Endothelial cell (in vitro differentiated cells): ENCODE results near the gene C2. TPM values are rescaled to one million over a fixed set of nuclear protein-coding genes. Genes with fewer than 3 reads are reported as not detected.

Experiments used
- DNase-seq: peaks from one replicate; pipeline ENCODE4 v3.0.0; 2021; ENCODE audit warnings: low spot score
- H3K27ac Mint-ChIP-seq: one replicate; pipeline ENCODE4 v1.8.0; 2021; ENCODE audit warnings: mixed read lengths, inconsistent platforms; ENCODE audit not compliant: unreplicated experiment
- H3K27me3 Mint-ChIP-seq: one replicate; pipeline ENCODE4 v1.8.0; 2021; ENCODE audit warnings: mild to moderate bottlenecking, moderate library complexity, mixed read lengths, inconsistent platforms; ENCODE audit not compliant: unreplicated experiment
- H3K36me3 Mint-ChIP-seq: one replicate; pipeline ENCODE4 v1.8.0; 2021; ENCODE audit warnings: mild to moderate bottlenecking, low read depth, mixed read lengths, inconsistent platforms; ENCODE audit not compliant: unreplicated experiment
- H3K4me1 Mint-ChIP-seq: one replicate; pipeline ENCODE4 v1.8.0; 2021; ENCODE audit warnings: mild to moderate bottlenecking, mixed read lengths, inconsistent platforms; ENCODE audit not compliant: unreplicated experiment
- H3K4me3 Mint-ChIP-seq: one replicate; pipeline ENCODE4 v1.8.0; 2021; ENCODE audit warnings: mild to moderate bottlenecking, mixed read lengths, inconsistent platforms; ENCODE audit not compliant: unreplicated experiment
- H3K9me3 Mint-ChIP-seq: one replicate; pipeline ENCODE4 v1.8.0; 2021; ENCODE audit warnings: mixed read lengths, inconsistent platforms; ENCODE audit not compliant: unreplicated experiment
- total RNA-seq: library from RNA; stranded (reverse); fragmentation: NEBNext Ultra II Directional; extraction: Animal tissue kit (Norgen Biotek cat#: 25700); gene quantifications from one replicate; pipeline ENCODE4 v1.2.1, GENCODE V29; 2021; ENCODE audit not compliant: unreplicated experiment
- TF ChIP-seq, protein P1 (sequence below): fragments of 200-600 bp; sonication (generic); IDR thresholded peaks from one replicate; pipeline ENCODE4 v1.5.0; 2021; ENCODE audit warnings: antibody characterized with exemption; ENCODE audit not compliant: unreplicated experiment

C2 gene
- total RNA-seq, 1 donor from 2014 or later, result 0.82 TPM

DNA sequence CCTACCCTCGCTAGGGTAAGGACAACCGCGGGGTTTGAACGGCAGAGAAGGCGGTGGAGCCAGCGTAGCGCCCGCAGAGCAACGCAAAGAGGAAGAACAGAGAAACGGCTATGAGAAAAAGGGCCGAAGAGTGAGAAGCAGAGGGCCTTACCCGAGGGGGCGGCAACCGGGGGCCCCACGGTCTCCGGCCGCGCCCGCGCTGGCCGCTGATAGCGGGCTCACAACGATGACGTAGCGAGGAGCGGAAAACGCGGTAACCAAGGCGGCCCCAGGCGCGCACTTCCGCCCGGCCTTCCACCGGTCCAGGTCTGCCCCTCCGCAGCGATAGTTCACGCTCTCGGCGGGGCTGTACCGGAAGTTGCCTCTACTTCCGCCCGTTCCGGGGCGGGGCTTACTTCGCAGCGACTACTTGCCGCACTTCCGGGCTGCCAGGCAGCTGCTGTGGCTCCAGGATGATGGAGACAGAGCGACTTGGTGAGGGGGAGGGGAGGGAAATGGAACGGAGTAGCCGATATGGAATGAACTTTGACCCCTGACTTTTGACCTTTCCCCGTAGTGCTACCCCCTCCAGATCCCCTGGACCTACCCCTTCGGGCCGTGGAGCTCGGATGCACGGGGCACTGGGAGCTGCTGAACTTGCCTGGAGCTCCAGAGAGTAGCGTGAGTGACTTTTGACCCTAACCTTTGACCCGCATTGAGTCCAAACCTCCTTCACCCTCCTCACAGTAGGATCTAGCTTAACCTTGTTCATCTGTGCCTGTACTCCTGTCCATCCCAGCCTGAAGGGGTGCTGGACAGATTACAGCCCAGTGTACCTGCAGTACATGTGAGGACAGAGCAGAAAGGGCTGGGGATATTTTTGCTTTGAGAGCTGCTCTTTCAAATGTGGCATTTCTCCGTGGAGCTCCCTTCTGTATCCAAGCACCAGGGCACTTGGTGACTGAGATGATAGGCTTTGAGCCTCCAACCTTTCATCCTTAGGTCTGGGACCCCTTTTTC lies 31.5 kb downstream of the C2 start, which contains the start of the genes NELFE and SKIC2:
Gene NELFE, minus strand, starts transcription at position 231 of the 999 bp plus-strand sequence. CDS start 525 bp downstream, outside the sequence.
Gene SKIC2, plus strand, starts transcription at position 435 of the 999 bp plus-strand sequence. Its CDS starts 18 bp downstream, at position 453.
- Mint-ChIP-seq H3K4me1 (peaks cover 14% of the 10 kb centered on the region), H3K4me3 (peak within 1 kb of the TSS; percentile 98), H3K27me3 (peaks cover 9% of the 10 kb centered on the region), H3K27ac (peak within 1 kb of the TSS; percentile 96), H3K36me3 (peaks cover 33% of the 10 kb centered on the region), H3K9me3 (no peaks in the 10 kb centered on the region)
- TF ChIP-seq, protein P1, sequence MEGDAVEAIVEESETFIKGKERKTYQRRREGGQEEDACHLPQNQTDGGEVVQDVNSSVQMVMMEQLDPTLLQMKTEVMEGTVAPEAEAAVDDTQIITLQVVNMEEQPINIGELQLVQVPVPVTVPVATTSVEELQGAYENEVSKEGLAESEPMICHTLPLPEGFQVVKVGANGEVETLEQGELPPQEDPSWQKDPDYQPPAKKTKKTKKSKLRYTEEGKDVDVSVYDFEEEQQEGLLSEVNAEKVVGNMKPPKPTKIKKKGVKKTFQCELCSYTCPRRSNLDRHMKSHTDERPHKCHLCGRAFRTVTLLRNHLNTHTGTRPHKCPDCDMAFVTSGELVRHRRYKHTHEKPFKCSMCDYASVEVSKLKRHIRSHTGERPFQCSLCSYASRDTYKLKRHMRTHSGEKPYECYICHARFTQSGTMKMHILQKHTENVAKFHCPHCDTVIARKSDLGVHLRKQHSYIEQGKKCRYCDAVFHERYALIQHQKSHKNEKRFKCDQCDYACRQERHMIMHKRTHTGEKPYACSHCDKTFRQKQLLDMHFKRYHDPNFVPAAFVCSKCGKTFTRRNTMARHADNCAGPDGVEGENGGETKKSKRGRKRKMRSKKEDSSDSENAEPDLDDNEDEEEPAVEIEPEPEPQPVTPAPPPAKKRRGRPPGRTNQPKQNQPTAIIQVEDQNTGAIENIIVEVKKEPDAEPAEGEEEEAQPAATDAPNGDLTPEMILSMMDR, result no peak
- DNase-seq, result peak; percentile 94

DNA sequence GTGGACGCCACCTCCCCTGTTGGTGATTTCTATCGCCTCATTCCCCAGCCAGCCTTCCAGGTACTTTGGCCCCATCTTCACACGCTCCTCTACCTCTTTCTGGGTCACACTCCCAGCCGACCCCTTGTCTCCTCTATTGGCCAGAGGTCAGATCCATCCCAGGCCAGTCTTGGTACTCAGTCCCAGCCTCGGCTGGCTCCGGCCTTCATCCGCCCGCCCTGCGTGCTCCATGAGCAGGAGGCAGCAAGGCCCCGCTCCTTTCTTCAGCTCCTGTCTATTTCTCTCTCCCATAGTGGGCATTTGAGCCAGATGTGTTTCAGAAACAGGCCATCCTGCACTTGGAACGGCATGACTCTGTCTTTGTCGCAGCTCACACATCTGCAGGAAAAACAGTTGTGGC lies 34.1 kb downstream of the C2 start:
- TF ChIP-seq, protein P1, result no peak
- peaks cover 14% of the 10 kb centered on the region for H3K4me1 Mint-ChIP-seq
- H3K27me3 Mint-ChIP-seq, result peaks cover 9% of the 10 kb centered on the region
- H3K27ac Mint-ChIP-seq, result peak overlapping the region; percentile 40
- peak overlapping the region; percentile 65 for H3K4me3 Mint-ChIP-seq
- H3K36me3 Mint-ChIP-seq, result peaks cover 26% of the 10 kb centered on the region
- no peaks in the 10 kb centered on the region for H3K9me3 Mint-ChIP-seq
- no peak for DNase-seq

DNA sequence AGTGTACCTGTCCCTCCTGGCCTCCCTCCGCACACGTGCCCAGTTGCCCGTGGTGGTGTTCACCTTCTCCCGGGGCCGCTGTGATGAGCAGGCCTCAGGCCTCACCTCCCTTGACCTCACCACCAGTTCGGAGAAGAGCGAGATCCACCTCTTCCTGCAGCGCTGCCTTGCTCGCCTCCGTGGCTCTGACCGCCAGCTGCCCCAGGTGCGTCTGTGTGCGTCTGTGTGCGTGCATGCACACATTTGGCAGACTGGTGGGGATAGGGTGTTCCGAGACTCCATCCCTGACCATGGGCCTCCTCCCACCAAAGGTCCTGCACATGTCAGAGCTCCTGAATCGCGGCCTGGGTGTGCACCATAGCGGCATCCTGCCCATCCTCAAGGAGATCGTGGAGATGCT lies 36.4 kb downstream of the C2 start:
- H3K4me1 Mint-ChIP-seq, result peaks cover 6% of the 10 kb centered on the region
- no peak overlapping the region for H3K4me3 Mint-ChIP-seq
- DNase-seq, result no peak
- peaks cover 33% of the 10 kb centered on the region for H3K36me3 Mint-ChIP-seq
- H3K9me3 Mint-ChIP-seq, result no peaks in the 10 kb centered on the region
- TF ChIP-seq, protein P1, result no peak
- H3K27ac Mint-ChIP-seq, result no peak overlapping the region
- peaks cover 10% of the 10 kb centered on the region for H3K27me3 Mint-ChIP-seq

DNA sequence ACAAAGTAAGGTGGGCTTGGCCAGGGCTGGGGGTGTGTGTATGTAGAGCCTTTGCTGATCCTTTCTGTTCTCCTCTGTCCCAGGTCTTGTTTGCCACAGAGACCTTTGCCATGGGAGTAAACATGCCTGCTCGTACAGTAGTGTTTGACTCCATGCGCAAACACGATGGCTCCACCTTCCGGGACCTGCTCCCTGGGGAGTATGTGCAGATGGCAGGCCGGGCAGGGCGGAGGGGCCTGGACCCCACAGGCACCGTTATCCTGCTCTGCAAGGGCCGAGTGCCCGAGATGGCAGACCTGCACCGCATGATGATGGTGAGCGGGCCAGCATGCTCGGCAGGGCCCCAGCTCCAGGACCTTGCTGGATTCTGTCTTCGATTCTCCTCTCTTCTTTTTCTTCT lies 38.2 kb downstream of the C2 start:
- no peaks in the 10 kb centered on the region for H3K9me3 Mint-ChIP-seq
- no peak overlapping the region for H3K27ac Mint-ChIP-seq
- no peak for DNase-seq
- peaks cover 8% of the 10 kb centered on the region for H3K27me3 Mint-ChIP-seq
- peaks cover 44% of the 10 kb centered on the region for H3K36me3 Mint-ChIP-seq
- TF ChIP-seq, protein P1, result no peak
- H3K4me1 Mint-ChIP-seq, result no peaks in the 10 kb centered on the region
- no peak overlapping the region for H3K4me3 Mint-ChIP-seq

DNA sequence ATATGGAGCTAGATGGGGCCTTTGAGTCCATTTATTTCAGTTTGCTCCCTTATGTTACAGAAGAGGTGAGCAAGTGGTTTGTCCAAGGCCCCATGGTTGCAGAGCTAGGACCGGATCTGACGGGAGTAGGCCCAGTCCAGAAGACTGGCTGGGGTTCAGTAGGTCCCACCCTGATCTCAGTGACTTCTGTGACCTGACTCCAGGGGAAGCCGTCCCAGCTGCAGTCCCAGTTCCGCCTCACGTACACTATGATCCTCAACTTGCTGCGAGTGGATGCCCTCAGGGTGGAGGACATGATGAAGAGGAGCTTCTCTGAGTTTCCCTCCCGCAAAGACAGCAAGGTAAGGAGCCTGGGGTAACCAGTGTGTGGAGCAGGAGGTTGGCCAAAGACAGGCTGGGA lies 39.0 kb downstream of the C2 start:
- Mint-ChIP-seq H3K27ac (no peak overlapping the region), H3K4me1 (no peaks in the 10 kb centered on the region), H3K4me3 (no peak overlapping the region), H3K9me3 (no peaks in the 10 kb centered on the region), H3K27me3 (peaks cover 6% of the 10 kb centered on the region), H3K36me3 (peaks cover 43% of the 10 kb centered on the region)
- TF ChIP-seq, protein P1, result no peak
- no peak for DNase-seq
